HG03460 (cell line): ENCODE data around the gene TMEM69.
"Not testable (repeated sequence)": the region's sequence is repeated elsewhere in the genome, so short reads cannot be mapped to it uniquely, and the experiment has no call there.

Experiments used
- ATAC-seq: cut with Tn5 transposase; IDR thresholded peaks from one replicate; pipeline ENCODE4 v1.9.1; 2021; ENCODE audit not compliant: unreplicated experiment

TMEM69 gene

GRCh38 chr1:45677751-45678245 lies 10.2 kb upstream of the TMEM69 start:
- no peak for ATAC-seq

GRCh38 chr1:45678489-45678888 lies 9.5 kb upstream of the TMEM69 start:
- no peak for ATAC-seq

GRCh38 chr1:45679123-45679522 lies 8.9 kb upstream of the TMEM69 start:
- no peak for ATAC-seq

GRCh38 chr1:45682942-45683341 lies 5.0 kb upstream of the TMEM69 start:
- no peak for ATAC-seq

- no peak for ATAC-seq
Observed at GRCh38 chr1:45684402-45684801, 3.6 kb upstream of the TMEM69 start.

- ATAC-seq = no peak
Observed at GRCh38 chr1:45685308-45686014, 2.5 kb upstream of the TMEM69 start.

- ATAC-seq = peak; percentile 6
Observed at GRCh38 chr1:45686015-45686287, 2.0 kb upstream of the TMEM69 start.

- ATAC-seq = peak; percentile 66
Observed at GRCh38 chr1:45686288-45687013, 1.5 kb upstream of the TMEM69 start, which contains the start of gene GPBP1L1. Gene GPBP1L1 (minus strand): TSS chr1:45686533. CDS start chr1:45659087, 27,446 bp downstream.

GRCh38 chr1:45687014-45687753 lies 797 bp upstream of the TMEM69 start:
- ATAC-seq = peak; percentile 78

- not testable (repeated sequence) for ATAC-seq
Observed at GRCh38 chr1:45693811-45694210, 5.8 kb downstream of the TMEM69 start.

GRCh38 chr1:45694823-45695222 lies 6.8 kb downstream of the TMEM69 start:
- ATAC-seq = no peak

- ATAC-seq = no peak
Observed at GRCh38 chr1:45704637-45705036, 16.7 kb downstream of the TMEM69 start.

GRCh38 chr1:45713711-45714110 lies 25.7 kb downstream of the TMEM69 start:
- ATAC-seq = no peak

GRCh38 chr1:45716700-45717099 lies 28.7 kb downstream of the TMEM69 start:
- no peak for ATAC-seq

GRCh38 chr1:45717386-45717785 lies 29.4 kb downstream of the TMEM69 start:
- not testable (repeated sequence) for ATAC-seq

GRCh38 chr1:45718289-45718688 lies 30.3 kb downstream of the TMEM69 start:
- no peak for ATAC-seq

GRCh38 chr1:45721207-45721606 lies 33.2 kb downstream of the TMEM69 start:
- ATAC-seq = no peak

GRCh38 chr1:45722809-45723208 lies 34.8 kb downstream of the TMEM69 start:
- ATAC-seq = no peak

GRCh38 chr1:45723248-45723930 lies 35.4 kb downstream of the TMEM69 start:
- ATAC-seq = no peak

GRCh38 chr1:45726007-45726406 lies 38.0 kb downstream of the TMEM69 start:
- ATAC-seq = not testable (repeated sequence)
